Immature natural killer cell (primary cell): ENCODE results near the gene VCPKMT. TPM values are rescaled to one million over a fixed set of nuclear protein-coding genes. Genes with fewer than 3 reads are reported as not detected.
"Not testable (repeated sequence)": the region's sequence is repeated elsewhere in the genome, so short reads cannot be mapped to it uniquely, and the experiment has no call there.

Experiments used
- DNase-seq, 3 donors: peaks; one replicate each; pipeline ENCODE4 v3.0.0; 2022; ENCODE audit warnings: mixed read lengths in 1 of 3
- H3K27ac Mint-ChIP-seq, 6 donors: one replicate each; pipeline ENCODE4 v1.8.0; 2020; ENCODE audit warnings: mixed read lengths in 6 of 6, mild to moderate bottlenecking in 5 of 6, inconsistent platforms in 4 of 6, moderate library complexity in 3 of 6
- H3K27me3 Mint-ChIP-seq, 3 donors: one replicate each; pipeline ENCODE4 v1.8.0; 2020 to 2021; ENCODE audit warnings: low read depth in 3 of 3, mild to moderate bottlenecking in 3 of 3, mixed read lengths in 3 of 3, moderate library complexity in 3 of 3, inconsistent platforms in 1 of 3
- H3K36me3 Mint-ChIP-seq, 3 donors: one replicate each; pipeline ENCODE4 v1.8.0; 2020; ENCODE audit warnings: mixed read lengths in 3 of 3, inconsistent platforms in 2 of 3, mild to moderate bottlenecking in 2 of 3
- H3K4me1 Mint-ChIP-seq, 2 donors: one replicate each; pipeline ENCODE4 v1.8.0; 2020; ENCODE audit warnings: inconsistent platforms in 2 of 2, mild to moderate bottlenecking in 2 of 2, mixed read lengths in 2 of 2, moderate library complexity in 1 of 2
- H3K4me3 Mint-ChIP-seq, 5 donors: one replicate each; pipeline ENCODE4 v1.8.0; 2020; ENCODE audit warnings: mild to moderate bottlenecking in 5 of 5, mixed read lengths in 5 of 5, inconsistent platforms in 3 of 5, moderate library complexity in 3 of 5
- H3K9me3 Mint-ChIP-seq, 6 donors: one replicate each; pipeline ENCODE4 v1.8.0; 2020; ENCODE audit warnings: mild to moderate bottlenecking in 6 of 6, mixed read lengths in 6 of 6, inconsistent platforms in 4 of 6, moderate library complexity in 3 of 6
- polyA plus RNA-seq, 3 donors: library from polyadenylated mRNA; unstranded; fragments of 300-500 nt; fragmentation: Illumina TruSeq; gene quantifications; one replicate each; pipeline ENCODE4 v1.2.3, GENCODE V29; 2021

VCPKMT gene
- polyA plus RNA-seq, 3 donors from 2014 or later, result 7.8 to 19.2 (median 14.4) TPM

GRCh38 chr14:50088117-50088515, 28.3 kb downstream of the VCPKMT start:
- H3K9me3 Mint-ChIP-seq, result no peaks in the 10 kb centered on the region
- DNase-seq, result no peak
- H3K27me3 Mint-ChIP-seq, result peaks cover 3 to 15% (median 12%) of the 10 kb centered on the region in 3 donors
- H3K36me3 Mint-ChIP-seq, result peaks cover 0 to 12% (median 5%) of the 10 kb centered on the region in 3 donors
- peaks cover 60 to 71% of the 10 kb centered on the region in 2 donors for H3K4me1 Mint-ChIP-seq
- H3K4me3 Mint-ChIP-seq, result peak overlapping the region; percentile 34 to 82 (median 71)
- H3K27ac Mint-ChIP-seq, result peak overlapping the region; percentile 91 to 95 (median 94)

- DNase-seq, result peak; percentile 49 to 56 (median 50)
- Mint-ChIP-seq H3K27me3 (peaks cover 7 to 21% (median 16%) of the 10 kb centered on the region in 3 donors), H3K36me3 (peaks cover 0 to 10% (median 5%) of the 10 kb centered on the region in 3 donors), H3K27ac (peak overlapping the region; percentile 91 to 95 (median 94)), H3K4me1 (peaks cover 64 to 73% of the 10 kb centered on the region in 2 donors), H3K9me3 (no peaks in the 10 kb centered on the region), H3K4me3 (peak overlapping the region; percentile 54 to 82 (median 72))
These were observed 28.8 kb downstream of the VCPKMT start for GRCh38 chr14:50087341-50088116.

- H3K27me3 Mint-ChIP-seq, result peaks cover 7 to 25% (median 18%) of the 10 kb centered on the region in 3 donors
- no peak for DNase-seq
- H3K4me3 Mint-ChIP-seq, result peak overlapping the region; percentile 16 to 65 (median 59)
- H3K4me1 Mint-ChIP-seq, result peaks cover 73 to 86% of the 10 kb centered on the region in 2 donors
- peaks cover 0 to 10% (median 5%) of the 10 kb centered on the region in 3 donors for H3K36me3 Mint-ChIP-seq
- no peaks in the 10 kb centered on the region for H3K9me3 Mint-ChIP-seq
- peak overlapping the region; percentile 94 to 99 (median 94) for H3K27ac Mint-ChIP-seq
These were observed 30.1 kb downstream of the VCPKMT start for GRCh38 chr14:50086321-50086711.

- Mint-ChIP-seq H3K4me1 (peaks cover 71 to 88% of the 10 kb centered on the region in 2 donors), H3K4me3 (peak overlapping the region; percentile 16 to 65 (median 59)), H3K9me3 (no peaks in the 10 kb centered on the region), H3K27me3 (peaks cover 7 to 25% (median 18%) of the 10 kb centered on the region in 3 donors), H3K36me3 (peaks cover 0 to 10% (median 3%) of the 10 kb centered on the region in 3 donors), H3K27ac (peak overlapping the region; percentile 94 to 99 (median 94))
- DNase-seq, result peak; percentile 66 to 69 (median 67)
These were observed 30.6 kb downstream of the VCPKMT start for GRCh38 chr14:50085570-50086320.

- peak overlapping the region; percentile 94 to 99 (median 94) for H3K27ac Mint-ChIP-seq
- H3K4me3 Mint-ChIP-seq, result peak overlapping the region in 3 of 5 donors; percentile 9 to 27 (median 18)
- peaks cover 71 to 86% of the 10 kb centered on the region in 2 donors for H3K4me1 Mint-ChIP-seq
- H3K36me3 Mint-ChIP-seq, result peaks cover 0 to 10% (median 0%) of the 10 kb centered on the region in 3 donors
- DNase-seq, result no peak
- no peaks in the 10 kb centered on the region for H3K9me3 Mint-ChIP-seq
- peaks cover 7 to 25% (median 18%) of the 10 kb centered on the region in 3 donors for H3K27me3 Mint-ChIP-seq
These were observed 31.7 kb downstream of the VCPKMT start for GRCh38 chr14:50084666-50085065.

- H3K9me3 Mint-ChIP-seq, result no peaks in the 10 kb centered on the region
- H3K27ac Mint-ChIP-seq, result peak overlapping the region; percentile 94 to 99 (median 96)
- peak overlapping the region; percentile 47 to 68 (median 61) for H3K4me3 Mint-ChIP-seq
- H3K36me3 Mint-ChIP-seq, result peaks cover 0 to 10% (median 0%) of the 10 kb centered on the region in 3 donors
- peaks cover 7 to 25% (median 18%) of the 10 kb centered on the region in 3 donors for H3K27me3 Mint-ChIP-seq
- H3K4me1 Mint-ChIP-seq, result peaks cover 65 to 77% of the 10 kb centered on the region in 2 donors
- no peak for DNase-seq
These were observed 32.7 kb downstream of the VCPKMT start for GRCh38 chr14:50083467-50084337.

- Mint-ChIP-seq H3K4me1 (peaks cover 61 to 70% of the 10 kb centered on the region in 2 donors), H3K4me3 (peak overlapping the region; percentile 47 to 68 (median 61))
These were observed 33.4 kb downstream of the VCPKMT start for GRCh38 chr14:50082784-50083466.

GRCh38 chr14:50082308-50082742, 34.0 kb downstream of the VCPKMT start:
- Mint-ChIP-seq H3K36me3 (peaks cover 0 to 5% (median 0%) of the 10 kb centered on the region in 3 donors), H3K4me3 (peak overlapping the region; percentile 47 to 68 (median 61)), H3K4me1 (peaks cover 58 to 64% of the 10 kb centered on the region in 2 donors), H3K27me3 (peaks cover 7 to 25% (median 15%) of the 10 kb centered on the region in 3 donors), H3K9me3 (no peaks in the 10 kb centered on the region), H3K27ac (peak overlapping the region; percentile 94 to 99 (median 96))
- peak; percentile 74 to 84 (median 75) for DNase-seq

More at GRCh38 chr14:50082784-50083466, 33.4 kb downstream of the VCPKMT start:
- Mint-ChIP-seq H3K9me3 (no peaks in the 10 kb centered on the region), H3K27me3 (peaks cover 7 to 25% (median 18%) of the 10 kb centered on the region in 3 donors), H3K27ac (peak overlapping the region; percentile 94 to 99 (median 96)), H3K36me3 (peaks cover 0 to 8% (median 0%) of the 10 kb centered on the region in 3 donors)
- peak; percentile 83 to 89 (median 87) for DNase-seq

GRCh38 chr14:50079103-50079502, 37.3 kb downstream of the VCPKMT start:
- H3K36me3 Mint-ChIP-seq, H3K9me3 Mint-ChIP-seq, H3K4me3 Mint-ChIP-seq, DNase-seq, H3K27ac Mint-ChIP-seq: not testable (repeated sequence)
- peaks cover 41 to 42% of the 10 kb centered on the region in 2 donors for H3K4me1 Mint-ChIP-seq
- H3K27me3 Mint-ChIP-seq, result peaks cover 4 to 14% (median 12%) of the 10 kb centered on the region in 3 donors

GRCh38 chr14:50073663-50074062, 42.7 kb downstream of the VCPKMT start:
- Mint-ChIP-seq H3K36me3 (peaks cover 0 to 11% (median 0%) of the 10 kb centered on the region in 3 donors), H3K27ac (peak overlapping the region in 3 of 6 donors; percentile 34 to 45 (median 45)), H3K4me1 (peaks cover 31 to 32% of the 10 kb centered on the region in 2 donors)
- not testable (repeated sequence) for H3K4me3 Mint-ChIP-seq, H3K27me3 Mint-ChIP-seq, H3K9me3 Mint-ChIP-seq, DNase-seq

GRCh38 chr14:50072395-50072794, 44.0 kb downstream of the VCPKMT start:
- no peak for DNase-seq
- Mint-ChIP-seq H3K4me1 (peaks cover 29 to 31% of the 10 kb centered on the region in 2 donors), H3K9me3 (no peaks in the 10 kb centered on the region), H3K27ac (peak overlapping the region; percentile 16 to 88 (median 82)), H3K36me3 (peaks cover 0 to 11% (median 0%) of the 10 kb centered on the region in 3 donors), H3K4me3 (no peak overlapping the region), H3K27me3 (peaks cover 0 to 4% (median 1%) of the 10 kb centered on the region in 3 donors)

GRCh38 chr14:50070840-50071548, 45.4 kb downstream of the VCPKMT start:
- H3K4me3 Mint-ChIP-seq, result no peak overlapping the region
- DNase-seq, result no peak
- no peaks in the 10 kb centered on the region for H3K9me3 Mint-ChIP-seq
- peaks cover 29 to 32% of the 10 kb centered on the region in 2 donors for H3K4me1 Mint-ChIP-seq
- peaks cover 0 to 19% (median 9%) of the 10 kb centered on the region in 3 donors for H3K36me3 Mint-ChIP-seq
- H3K27me3 Mint-ChIP-seq, result peaks cover 1 to 4% (median 1%) of the 10 kb centered on the region in 3 donors
- peak overlapping the region; percentile 16 to 84 (median 47) for H3K27ac Mint-ChIP-seq
